ENCODE results near the gene KCNJ10. TPM values are rescaled to one million over a fixed set of nuclear protein-coding genes. Genes with fewer than 3 reads are reported as not detected.

KCNJ10 gene
- total RNA-seq, 2 donors from 2014 or later: 0.29 TPM; not detected in 1

DNA sequence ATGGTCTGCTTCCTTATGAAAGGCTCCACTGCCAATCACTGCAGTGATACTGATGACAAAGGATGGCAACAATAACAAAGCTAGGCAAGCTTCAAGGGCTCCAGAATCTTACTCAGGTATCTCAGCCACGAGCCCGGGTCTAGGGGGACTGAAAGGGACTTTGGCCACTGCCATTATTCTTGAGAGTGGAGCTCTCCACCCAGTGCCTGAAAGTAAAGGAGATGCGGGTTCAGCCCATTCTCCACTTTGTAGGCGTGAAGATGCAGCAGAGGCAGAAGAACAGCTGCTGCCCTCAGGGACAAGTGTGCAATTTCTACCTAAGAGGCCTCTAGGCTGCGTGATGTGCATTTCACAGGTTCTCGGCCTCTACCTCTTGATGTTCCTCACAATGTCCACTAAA is 84.5 kb downstream of the KCNJ10 start:
- H3K36me3 ChIP-seq: no peaks in the 10 kb centered on the region
- H3K9ac ChIP-seq (ENCODE audit: low read depth in 2 of 2, low read length in 2 of 2): no peak overlapping the region
- H3K27ac ChIP-seq: no peak overlapping the region
- intact Hi-C loops (cut with DNase I): no loop called here
- H3K27me3 ChIP-seq: no peaks in the 10 kb centered on the region
- no peaks in the 10 kb centered on the region for H3K4me1 ChIP-seq
- DNase-seq: peak; percentile 4
- no peaks in the 10 kb centered on the region for H3K9me3 ChIP-seq
- no peak overlapping the region for H3K4me3 ChIP-seq
- TF ChIP-seq, protein P1, sequence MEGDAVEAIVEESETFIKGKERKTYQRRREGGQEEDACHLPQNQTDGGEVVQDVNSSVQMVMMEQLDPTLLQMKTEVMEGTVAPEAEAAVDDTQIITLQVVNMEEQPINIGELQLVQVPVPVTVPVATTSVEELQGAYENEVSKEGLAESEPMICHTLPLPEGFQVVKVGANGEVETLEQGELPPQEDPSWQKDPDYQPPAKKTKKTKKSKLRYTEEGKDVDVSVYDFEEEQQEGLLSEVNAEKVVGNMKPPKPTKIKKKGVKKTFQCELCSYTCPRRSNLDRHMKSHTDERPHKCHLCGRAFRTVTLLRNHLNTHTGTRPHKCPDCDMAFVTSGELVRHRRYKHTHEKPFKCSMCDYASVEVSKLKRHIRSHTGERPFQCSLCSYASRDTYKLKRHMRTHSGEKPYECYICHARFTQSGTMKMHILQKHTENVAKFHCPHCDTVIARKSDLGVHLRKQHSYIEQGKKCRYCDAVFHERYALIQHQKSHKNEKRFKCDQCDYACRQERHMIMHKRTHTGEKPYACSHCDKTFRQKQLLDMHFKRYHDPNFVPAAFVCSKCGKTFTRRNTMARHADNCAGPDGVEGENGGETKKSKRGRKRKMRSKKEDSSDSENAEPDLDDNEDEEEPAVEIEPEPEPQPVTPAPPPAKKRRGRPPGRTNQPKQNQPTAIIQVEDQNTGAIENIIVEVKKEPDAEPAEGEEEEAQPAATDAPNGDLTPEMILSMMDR (IDR thresholded peaks at IDR 0.05): no peak

DNA sequence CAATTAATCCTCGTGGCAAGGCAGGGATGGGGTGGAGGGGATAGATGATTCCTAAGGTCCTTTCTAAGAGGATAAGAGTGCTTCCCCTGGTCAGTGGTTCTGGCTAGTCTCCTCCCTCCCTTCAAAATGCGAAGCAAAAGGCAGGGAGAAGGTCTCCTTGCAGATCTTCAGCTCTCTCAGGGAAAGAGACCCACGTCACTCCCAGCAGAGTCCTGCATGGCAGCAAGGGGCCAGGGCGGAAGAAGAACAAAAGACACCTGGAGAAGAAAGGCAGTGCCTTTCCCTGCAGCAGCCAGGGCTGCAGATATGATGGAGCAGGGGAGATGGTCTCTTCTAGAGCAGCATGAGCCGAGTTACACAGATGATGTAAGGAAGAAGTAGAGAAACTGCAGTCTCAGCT is 86.3 kb downstream of the KCNJ10 start:
- Histone ChIP-seq H3K27me3 (no peaks in the 10 kb centered on the region), H3K4me1 (no peaks in the 10 kb centered on the region), H3K9me3 (no peaks in the 10 kb centered on the region), H3K4me3 (no peak overlapping the region), H3K36me3 (no peaks in the 10 kb centered on the region), H3K27ac (no peak overlapping the region), H3K9ac (ENCODE audit: low read depth in 2 of 2, low read length in 2 of 2) (no peak overlapping the region)
- TF ChIP-seq, protein P1 (IDR thresholded peaks at IDR 0.05): no peak
- intact Hi-C loops (cut with DNase I): no loop called here
- DNase-seq: peak; percentile 5

DNA sequence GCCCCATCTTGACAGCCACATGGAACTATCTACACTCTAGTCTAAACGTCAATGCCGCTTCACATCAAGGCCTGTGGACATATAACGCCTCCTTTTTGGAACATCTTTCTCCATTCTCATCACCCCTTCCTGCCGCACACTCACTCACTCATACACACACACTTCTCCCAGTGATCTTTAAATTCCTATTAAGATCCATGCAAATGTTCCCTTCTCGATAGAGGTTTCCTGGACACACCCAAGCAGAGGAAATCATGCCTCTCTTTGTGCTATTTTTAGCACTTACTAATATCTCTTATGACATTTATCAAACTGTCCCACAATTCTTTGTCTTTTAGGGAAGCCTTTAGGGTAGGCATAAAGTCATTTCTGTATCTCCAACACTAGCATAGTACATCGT is 87.7 kb downstream of the KCNJ10 start:
- no peak overlapping the region for H3K4me3 ChIP-seq
- peak; percentile 4 for DNase-seq
- intact Hi-C loops (cut with DNase I): no loop called here
- no peaks in the 10 kb centered on the region for H3K9me3 ChIP-seq
- H3K9ac ChIP-seq (ENCODE audit: low read depth in 2 of 2, low read length in 2 of 2): no peak overlapping the region
- no peaks in the 10 kb centered on the region for H3K27me3 ChIP-seq
- no peaks in the 10 kb centered on the region for H3K4me1 ChIP-seq
- no peak overlapping the region for H3K27ac ChIP-seq
- no peaks in the 10 kb centered on the region for H3K36me3 ChIP-seq
- TF ChIP-seq, protein P1 (IDR thresholded peaks at IDR 0.05): no peak

DNA sequence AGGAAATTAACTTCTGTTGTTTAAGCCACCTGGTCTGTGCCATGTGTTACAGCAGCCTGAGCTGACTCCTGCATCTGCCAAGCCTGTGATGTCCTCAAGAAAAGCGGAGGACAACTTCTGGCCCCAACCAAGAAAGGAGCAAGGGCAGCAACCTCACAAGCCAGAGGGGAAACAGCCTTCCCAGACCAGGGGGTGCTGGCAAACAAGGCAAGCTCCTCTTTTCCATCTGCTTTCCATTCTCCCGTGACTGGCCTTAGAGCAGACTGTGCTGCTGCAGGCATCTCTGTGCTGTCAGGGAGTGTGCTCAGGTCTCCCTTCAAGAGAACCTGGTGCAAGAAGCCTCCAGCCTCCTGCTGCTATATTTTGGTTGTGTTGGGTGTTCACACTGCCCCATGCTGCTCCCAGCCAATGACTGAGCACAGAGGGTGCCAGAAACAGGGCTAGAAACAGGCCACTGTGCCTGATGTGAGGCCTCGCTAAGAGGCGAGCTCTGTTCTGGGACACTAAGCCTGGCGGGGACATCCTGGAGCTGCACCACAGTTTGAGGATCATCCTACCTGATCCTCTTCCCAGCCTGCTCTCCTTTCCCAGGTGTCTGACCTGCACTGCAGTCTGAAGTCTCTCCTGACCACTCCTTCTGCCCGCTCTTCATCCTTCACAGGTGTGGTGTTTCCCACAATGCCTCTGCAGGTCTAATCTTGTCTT is 88.5 kb downstream of the KCNJ10 start:
- Histone ChIP-seq H3K27ac (no peak overlapping the region), H3K36me3 (no peaks in the 10 kb centered on the region), H3K4me1 (no peaks in the 10 kb centered on the region), H3K9ac (ENCODE audit: low read depth in 2 of 2, low read length in 2 of 2) (no peak overlapping the region), H3K9me3 (no peaks in the 10 kb centered on the region), H3K27me3 (no peaks in the 10 kb centered on the region), H3K4me3 (no peak overlapping the region)
- TF ChIP-seq, protein P1 (IDR thresholded peaks at IDR 0.05): no peak
- intact Hi-C loops (cut with DNase I): no loop called here
- peak; percentile 10 for DNase-seq

DNA sequence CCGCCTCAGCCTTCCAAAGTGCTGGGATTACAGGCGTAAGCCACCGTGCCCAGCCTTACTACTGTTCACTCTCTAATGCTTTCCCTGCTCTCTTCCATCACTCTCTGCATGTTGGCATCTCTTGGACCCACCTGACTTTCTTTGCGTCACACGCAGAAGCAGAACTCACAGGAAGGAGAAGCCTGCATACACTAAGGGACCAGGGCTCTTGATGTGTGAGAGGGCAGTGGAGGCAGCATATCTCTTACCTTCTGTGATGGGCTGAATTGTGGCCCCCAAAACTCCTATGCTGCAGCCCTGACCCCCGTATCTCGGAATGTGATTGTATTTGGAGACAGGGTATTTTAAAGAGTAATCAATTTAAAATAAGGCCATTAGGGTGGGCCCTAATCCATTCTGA is 89.2 kb downstream of the KCNJ10 start:
- Histone ChIP-seq H3K27me3 (no peaks in the 10 kb centered on the region), H3K9me3 (no peaks in the 10 kb centered on the region), H3K36me3 (no peaks in the 10 kb centered on the region), H3K9ac (ENCODE audit: low read depth in 2 of 2, low read length in 2 of 2) (no peak overlapping the region), H3K4me1 (no peaks in the 10 kb centered on the region), H3K27ac (no peak overlapping the region), H3K4me3 (no peak overlapping the region)
- TF ChIP-seq, protein P1 (IDR thresholded peaks at IDR 0.05): no peak
- intact Hi-C loops (cut with DNase I): no loop called here
- no peak for DNase-seq

All from colonic mucosa (tissue), 4 donors.